ENCODE measurements around the gene WDR26. TPM values are rescaled to one million over a fixed set of nuclear protein-coding genes. Genes with fewer than 3 reads are reported as not detected.
A peak's percentile ranks its signal among the peaks of the same experiment; 100 is the strongest.
"Not testable (repeated sequence)": the region's sequence is repeated elsewhere in the genome, so short reads cannot be mapped to it uniquely, and the experiment has no call there.

WDR26 gene
- total and polyA plus RNA-seq, 9 of the 15 experiments (the other 6 are each of a cell fraction or from before 2014, with no cell fraction given): 11.5 to 66.0 (median 39.8) TPM

GRCh38 chr1:224481601-224482000, 47.0 kb upstream of the WDR26 start (continued):
- TF ChIP-seq ETS1 (conservative IDR thresholded peaks at IDR 0.05; ENCODE audit: control insufficient read depth, low read depth, low read length): no peak

GRCh38 chr1:224480888-224481459, 46.4 kb upstream of the WDR26 start:
- TF ChIP-seq ZNF431 (CRISPR knock-in tag; IDR thresholded peaks at IDR 0.05) (peak; percentile 96), TRIM24 (IDR thresholded peaks at IDR 0.05) (0 out of 4 replicates have a peak, but pooled peaks have one; percentile 33 to 52), PKNOX1 (IDR thresholded peaks at IDR 0.05) (peak; percentile 29; the same call in 1 of the 2 replicates), CBFA2T3 (IDR thresholded peaks at IDR 0.05) (peak; percentile 48), ZNF766 (CRISPR knock-in tag; conservative IDR thresholded peaks at IDR 0.05) (peak; percentile 59), MEIS2 (IDR thresholded peaks at IDR 0.05; ENCODE audit: partially characterized antibody) (peak; percentile 60), NFIC (IDR thresholded peaks at IDR 0.05) (peak; percentile 56; the same call in 1 of the 2 replicates)
- H3K9me3 ChIP-seq (replicated peaks; ENCODE audit: control insufficient read depth, insufficient read depth, low read depth, low read length); H3K9me1 ChIP-seq (ENCODE audit: control insufficient read depth, insufficient read depth, low read length); ATAC-seq; H3K27me3 ChIP-seq (ENCODE audit: control insufficient read depth in 2 of 2, insufficient read depth in 2 of 2, low read length in 2 of 2); FAIRE-seq; H3K9ac ChIP-seq (ENCODE audit: insufficient read depth in 1 of 2, low read depth in 2 of 2, low read length in 2 of 2); H3K36me3 ChIP-seq (ENCODE audit: control insufficient read depth, insufficient read depth, low read length); BruUV-seq (replicated peaks); H2AFZ ChIP-seq (ENCODE audit: low read depth, low read length); CTCF ChIA-PET (ENCODE audit: low intra/inter-chr PET ratio); H3K79me2 ChIP-seq (ENCODE audit: control insufficient read depth, insufficient read depth, low read length); DNase-seq (ENCODE audit: extremely low read depth in 1 of 4, low spot score in 3 of 4); H3K27ac ChIP-seq (ENCODE audit: extremely low read depth, low read depth, low read length); H4K20me1 ChIP-seq (replicated peaks; ENCODE audit: control insufficient read depth, insufficient read depth, low read length); H3K4me1 ChIP-seq (replicated peaks in 1 of 2; ENCODE audit: control insufficient read depth in 2 of 2, insufficient read depth in 2 of 2, low read length in 2 of 2); in situ Hi-C loops (cut with MboI); H3K4me2 ChIP-seq (ENCODE audit: insufficient read depth, low read length); H3K4me3 ChIP-seq; intact Hi-C loops (cut with micrococcal nuclease): not testable (repeated sequence)
- WGBS (ENCODE audit: insufficient coverage, low coverage, missing lambda C conversion rate): 36% methylated on average over 4 of the region's 4 CpGs
- POLR2A ChIA-PET: interaction anchor here (1.2 kb wide), 1 partner anchor 49 kb away, joined by 3 read pairs; no protein-coding TSS in a partner anchor

- H3K9me1 ChIP-seq (ENCODE audit: control insufficient read depth, insufficient read depth, low read length); CTCF ChIA-PET (ENCODE audit: low intra/inter-chr PET ratio); ATAC-seq; H3K9ac ChIP-seq (ENCODE audit: insufficient read depth in 1 of 2, low read depth in 2 of 2, low read length in 2 of 2); intact Hi-C loops (cut with micrococcal nuclease); H4K20me1 ChIP-seq (replicated peaks; ENCODE audit: control insufficient read depth, insufficient read depth, low read length); FAIRE-seq; H2AFZ ChIP-seq (ENCODE audit: low read depth, low read length); H3K36me3 ChIP-seq (ENCODE audit: control insufficient read depth, insufficient read depth, low read length); BruUV-seq (replicated peaks); POLR2A ChIA-PET; H3K27ac ChIP-seq (ENCODE audit: extremely low read depth, low read depth, low read length); DNase-seq (ENCODE audit: extremely low read depth in 1 of 4, low spot score in 3 of 4); H3K79me2 ChIP-seq (ENCODE audit: control insufficient read depth, insufficient read depth, low read length); H3K4me2 ChIP-seq (ENCODE audit: insufficient read depth, low read length); in situ Hi-C loops (cut with MboI); H3K27me3 ChIP-seq (ENCODE audit: control insufficient read depth in 2 of 2, insufficient read depth in 2 of 2, low read length in 2 of 2); H3K4me3 ChIP-seq; H3K9me3 ChIP-seq (replicated peaks; ENCODE audit: control insufficient read depth, insufficient read depth, low read depth, low read length); H3K4me1 ChIP-seq (replicated peaks in 1 of 2; ENCODE audit: control insufficient read depth in 2 of 2, insufficient read depth in 2 of 2, low read length in 2 of 2): not testable (repeated sequence)
- 9% methylated on average over 3 of the region's 3 CpGs for WGBS (ENCODE audit: insufficient coverage, low coverage, missing lambda C conversion rate)
Measured at GRCh38 chr1:224480200-224480599, 45.6 kb upstream of the WDR26 start.

Data from K562 (cell line).